ENCODE data around the gene NANS.

Gene NANS

DNA sequence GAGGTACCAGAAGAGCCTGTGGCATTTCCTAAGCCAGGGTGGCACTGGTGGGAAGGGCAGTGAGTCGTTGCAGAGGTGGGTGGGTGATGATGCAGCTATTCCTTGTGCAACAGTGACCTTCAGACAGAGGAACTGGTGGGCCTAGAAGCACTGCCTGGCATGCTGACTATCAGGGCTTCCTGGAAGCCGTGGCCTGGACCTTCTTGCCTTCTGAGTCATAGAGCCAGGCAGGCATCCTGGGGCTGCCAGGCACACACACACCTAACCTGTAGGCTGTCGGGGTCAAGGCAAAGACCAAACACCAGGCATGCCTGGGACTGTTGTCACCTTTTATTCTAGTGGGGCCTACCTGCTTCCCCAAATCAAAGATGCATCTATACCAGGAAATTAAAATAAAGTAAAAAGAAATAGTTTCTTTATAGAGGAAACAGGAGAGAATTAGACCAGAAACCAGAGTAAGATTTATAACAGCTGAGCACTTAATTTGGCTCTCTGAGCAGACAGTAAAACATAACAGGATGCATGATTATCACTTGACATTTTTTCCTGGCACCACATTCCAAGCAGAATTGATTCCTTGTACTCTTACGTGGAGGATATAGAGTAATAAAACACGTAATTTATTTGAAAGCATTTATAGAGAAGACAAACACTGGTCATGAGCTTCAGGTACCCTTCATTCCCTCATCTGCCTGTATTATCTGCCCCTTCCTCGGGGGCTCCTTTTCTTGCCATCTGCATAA lies 25.1 kb downstream of the NANS start:
- Histone ChIP-seq H3K4ac (ENCODE audit: low read depth in 1 of 2, low read length in 2 of 2) (no peak overlapping the region), H2BK5ac (ENCODE audit: low read depth, low read length, poor library complexity, severe bottlenecking) (no peak overlapping the region), H3K4me3 (ENCODE audit: insufficient read depth in 1 of 2, low read depth in 1 of 2, low read length in 2 of 2) (no peak overlapping the region), H3K9me3 (ENCODE audit: control insufficient read depth, low read length) (no peaks in the 10 kb centered on the region), H3K14ac (ENCODE audit: low read length in 2 of 2) (no peak overlapping the region), H3K27me3 (ENCODE audit: control insufficient read depth in 1 of 2, insufficient read depth in 1 of 2, low read length in 2 of 2) (no peaks in the 10 kb centered on the region), H2BK120ac (ENCODE audit: low read depth, low read length) (no peak overlapping the region), H4K8ac (ENCODE audit: low read length) (no peak overlapping the region), H2AFZ (ENCODE audit: low read depth, low read length) (no peak overlapping the region), H3K79me1 (replicated peaks; ENCODE audit: low read length, poor library complexity, severe bottlenecking) (peaks cover 2% of the 10 kb centered on the region), H3K4me1 (ENCODE audit: control insufficient read depth, insufficient read depth, low read depth, low read length) (peaks cover 11% of the 10 kb centered on the region), H3K27ac (ENCODE audit: low read length, poor library complexity, severe bottlenecking) (no peak overlapping the region), H2AK5ac (ENCODE audit: low read length, severe bottlenecking) (no peak overlapping the region), H2BK15ac (ENCODE audit: low read depth, poor library complexity, severe bottlenecking) (no peak overlapping the region), H3K36me3 (ENCODE audit: control insufficient read depth in 1 of 2, insufficient read depth in 2 of 2, low read depth in 1 of 2, low read length in 2 of 2) (peaks cover 36 to 71% of the 10 kb centered on the region in 2 experiments), H3K4me2 (ENCODE audit: low read length, poor library complexity, severe bottlenecking) (no peak overlapping the region), H3K9ac (ENCODE audit: low read length) (no peak overlapping the region), H3K23ac (ENCODE audit: low read length in 2 of 2) (no peak overlapping the region), H2BK12ac (ENCODE audit: low read length in 2 of 2) (no peak overlapping the region), H4K91ac (ENCODE audit: low read length) (no peak overlapping the region), H3K18ac (ENCODE audit: low read depth in 1 of 2, low read length in 2 of 2) (peak overlapping the region in 1 of 2 experiments; percentile 37)
- DNase-seq = peak; percentile 46
- 71% methylated on average over 4 of the region's 6 CpGs for WGBS

DNA sequence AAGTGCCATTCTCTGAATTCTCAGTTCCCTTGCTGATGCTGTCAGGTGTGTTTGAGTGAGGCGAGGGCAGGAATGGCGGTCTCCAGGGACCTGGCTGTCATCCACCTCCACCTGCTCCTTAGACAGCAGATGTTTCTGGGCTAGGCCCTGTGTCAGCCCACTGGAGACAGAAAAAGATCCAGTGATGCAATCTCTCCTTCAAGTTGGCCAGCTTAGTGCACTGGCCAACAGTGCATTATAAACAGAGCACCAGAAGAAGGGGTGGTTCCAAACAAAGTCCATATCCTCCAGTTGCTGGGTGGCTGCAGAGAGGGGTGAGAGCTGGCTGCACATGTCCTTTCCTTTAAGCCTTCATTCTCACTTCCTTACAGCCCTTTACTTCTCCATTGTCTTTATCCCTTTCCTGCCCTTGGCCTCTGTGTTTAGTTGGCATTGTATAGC lies 26.5 kb downstream of the NANS start:
- H3K9ac ChIP-seq (ENCODE audit: low read length) = no peak overlapping the region
- H3K14ac ChIP-seq (ENCODE audit: low read length in 2 of 2) = no peak overlapping the region
- H4K91ac ChIP-seq (ENCODE audit: low read length) = no peak overlapping the region
- H3K27me3 ChIP-seq (ENCODE audit: control insufficient read depth in 1 of 2, insufficient read depth in 1 of 2, low read length in 2 of 2) = peaks cover 0 to 2% of the 10 kb centered on the region in 2 experiments
- H2AFZ ChIP-seq (ENCODE audit: low read depth, low read length) = no peak overlapping the region
- no peak overlapping the region for H3K27ac ChIP-seq (ENCODE audit: low read length, poor library complexity, severe bottlenecking)
- H3K4me2 ChIP-seq (ENCODE audit: low read length, poor library complexity, severe bottlenecking) = no peak overlapping the region
- H3K9me3 ChIP-seq (ENCODE audit: control insufficient read depth, low read length) = no peaks in the 10 kb centered on the region
- H3K4me1 ChIP-seq (ENCODE audit: control insufficient read depth, insufficient read depth, low read depth, low read length) = peaks cover 20% of the 10 kb centered on the region
- peak; percentile 18 for DNase-seq
- H3K23ac ChIP-seq (ENCODE audit: low read length in 2 of 2) = no peak overlapping the region
- H3K79me1 ChIP-seq (replicated peaks; ENCODE audit: low read length, poor library complexity, severe bottlenecking) = peaks cover 2% of the 10 kb centered on the region
- H2AK5ac ChIP-seq (ENCODE audit: low read length, severe bottlenecking) = no peak overlapping the region
- no peak overlapping the region for H3K4ac ChIP-seq (ENCODE audit: low read depth in 1 of 2, low read length in 2 of 2)
- H3K18ac ChIP-seq (ENCODE audit: low read depth in 1 of 2, low read length in 2 of 2) = no peak overlapping the region
- no peak overlapping the region for H2BK5ac ChIP-seq (ENCODE audit: low read depth, low read length, poor library complexity, severe bottlenecking)
- H2BK12ac ChIP-seq (ENCODE audit: low read length in 2 of 2) = no peak overlapping the region
- H2BK120ac ChIP-seq (ENCODE audit: low read depth, low read length) = no peak overlapping the region
- H3K36me3 ChIP-seq (ENCODE audit: control insufficient read depth in 1 of 2, insufficient read depth in 2 of 2, low read depth in 1 of 2, low read length in 2 of 2) = peaks cover 35 to 63% of the 10 kb centered on the region in 2 experiments
- H3K4me3 ChIP-seq (ENCODE audit: insufficient read depth in 1 of 2, low read depth in 1 of 2, low read length in 2 of 2) = no peak overlapping the region
- no peak overlapping the region for H2BK15ac ChIP-seq (ENCODE audit: low read depth, poor library complexity, severe bottlenecking)
- 96% methylated on average over 2 of the region's 2 CpGs for WGBS
- H4K8ac ChIP-seq (ENCODE audit: low read length) = no peak overlapping the region

DNA sequence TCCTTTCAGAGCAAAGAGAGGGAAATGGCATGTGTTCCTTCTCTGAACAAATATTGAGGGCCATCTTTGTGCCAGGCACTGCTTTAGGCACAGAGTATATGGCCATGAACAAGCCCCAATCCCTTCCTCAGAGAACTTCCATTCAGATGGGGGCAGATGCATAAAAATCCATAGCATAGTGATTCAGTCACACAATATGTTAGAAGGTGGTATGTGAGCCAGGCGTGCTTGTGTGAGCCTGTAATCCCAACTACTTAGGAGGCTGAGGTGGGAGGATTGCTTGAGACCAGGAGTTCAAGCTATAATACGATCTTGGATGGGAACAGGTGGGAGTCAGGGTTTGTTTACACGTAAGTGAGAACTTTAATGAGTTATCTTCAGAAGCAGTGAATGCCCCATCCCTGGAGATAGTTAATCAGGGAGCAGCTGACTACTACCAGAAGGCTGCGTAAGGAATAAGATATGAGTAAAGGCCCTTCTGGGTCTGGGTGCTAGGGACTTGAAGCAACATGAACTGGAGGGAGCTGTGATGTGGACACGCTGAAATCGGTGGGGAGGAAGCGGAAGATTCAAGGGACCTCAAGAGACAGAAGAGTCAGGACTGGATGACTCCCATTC lies 27.1 kb downstream of the NANS start:
- no peak for DNase-seq
- Histone ChIP-seq H3K14ac (ENCODE audit: low read length in 2 of 2) (no peak overlapping the region), H3K4me2 (ENCODE audit: low read length, poor library complexity, severe bottlenecking) (no peak overlapping the region), H4K91ac (ENCODE audit: low read length) (no peak overlapping the region), H2BK5ac (ENCODE audit: low read depth, low read length, poor library complexity, severe bottlenecking) (no peak overlapping the region), H2BK120ac (ENCODE audit: low read depth, low read length) (no peak overlapping the region), H2AFZ (ENCODE audit: low read depth, low read length) (no peak overlapping the region), H3K4me3 (ENCODE audit: insufficient read depth in 1 of 2, low read depth in 1 of 2, low read length in 2 of 2) (no peak overlapping the region), H3K18ac (ENCODE audit: low read depth in 1 of 2, low read length in 2 of 2) (no peak overlapping the region), H2AK5ac (ENCODE audit: low read length, severe bottlenecking) (no peak overlapping the region), H3K27ac (ENCODE audit: low read length, poor library complexity, severe bottlenecking) (no peak overlapping the region), H3K36me3 (ENCODE audit: control insufficient read depth in 1 of 2, insufficient read depth in 2 of 2, low read depth in 1 of 2, low read length in 2 of 2) (peaks cover 33 to 59% of the 10 kb centered on the region in 2 experiments), H3K4ac (ENCODE audit: low read depth in 1 of 2, low read length in 2 of 2) (no peak overlapping the region), H2BK12ac (ENCODE audit: low read length in 2 of 2) (no peak overlapping the region), H2BK15ac (ENCODE audit: low read depth, poor library complexity, severe bottlenecking) (no peak overlapping the region), H3K27me3 (ENCODE audit: control insufficient read depth in 1 of 2, insufficient read depth in 1 of 2, low read length in 2 of 2) (peaks cover 0 to 3% of the 10 kb centered on the region in 2 experiments), H3K4me1 (ENCODE audit: control insufficient read depth, insufficient read depth, low read depth, low read length) (peaks cover 20% of the 10 kb centered on the region), H3K23ac (ENCODE audit: low read length in 2 of 2) (no peak overlapping the region), H3K9ac (ENCODE audit: low read length) (no peak overlapping the region), H3K79me1 (replicated peaks; ENCODE audit: low read length, poor library complexity, severe bottlenecking) (peaks cover 2% of the 10 kb centered on the region), H4K8ac (ENCODE audit: low read length) (no peak overlapping the region), H3K9me3 (ENCODE audit: control insufficient read depth, low read length) (no peaks in the 10 kb centered on the region)
- WGBS = 92% methylated on average over 5 of the region's 7 CpGs

DNA sequence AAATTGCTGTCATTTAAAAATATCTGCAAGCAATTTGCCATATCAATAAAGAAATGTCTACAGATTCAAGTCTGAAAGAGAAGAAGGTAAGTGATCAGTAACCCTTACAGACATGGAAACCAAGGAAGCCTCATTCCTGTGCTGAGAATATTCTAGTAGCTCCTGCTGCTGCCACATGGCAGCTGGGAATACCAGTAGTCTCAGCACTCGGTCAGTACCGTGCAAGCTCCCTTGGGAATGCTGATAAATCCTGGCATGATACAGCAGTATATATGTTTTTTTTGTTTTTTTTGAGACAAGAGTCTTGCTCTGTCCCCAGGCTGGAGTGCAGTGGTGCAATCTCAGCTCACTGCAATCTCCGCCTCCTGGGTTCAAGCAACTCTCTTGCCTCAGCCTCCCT lies 27.9 kb downstream of the NANS start:
- Histone ChIP-seq H3K9ac (ENCODE audit: low read length) (no peak overlapping the region), H3K27me3 (ENCODE audit: control insufficient read depth in 1 of 2, insufficient read depth in 1 of 2, low read length in 2 of 2) (peaks cover 0 to 3% of the 10 kb centered on the region in 2 experiments), H2AK5ac (ENCODE audit: low read length, severe bottlenecking) (no peak overlapping the region), H3K18ac (ENCODE audit: low read depth in 1 of 2, low read length in 2 of 2) (no peak overlapping the region), H3K4me1 (ENCODE audit: control insufficient read depth, insufficient read depth, low read depth, low read length) (peaks cover 20% of the 10 kb centered on the region), H3K79me1 (replicated peaks; ENCODE audit: low read length, poor library complexity, severe bottlenecking) (peaks cover 2% of the 10 kb centered on the region), H4K8ac (ENCODE audit: low read length) (no peak overlapping the region), H2BK120ac (ENCODE audit: low read depth, low read length) (no peak overlapping the region), H4K91ac (ENCODE audit: low read length) (no peak overlapping the region), H3K27ac (ENCODE audit: low read length, poor library complexity, severe bottlenecking) (no peak overlapping the region), H3K36me3 (ENCODE audit: control insufficient read depth in 1 of 2, insufficient read depth in 2 of 2, low read depth in 1 of 2, low read length in 2 of 2) (peaks cover 33 to 52% of the 10 kb centered on the region in 2 experiments), H2BK5ac (ENCODE audit: low read depth, low read length, poor library complexity, severe bottlenecking) (no peak overlapping the region), H3K9me3 (ENCODE audit: control insufficient read depth, low read length) (no peaks in the 10 kb centered on the region), H2BK15ac (ENCODE audit: low read depth, poor library complexity, severe bottlenecking) (no peak overlapping the region), H3K14ac (ENCODE audit: low read length in 2 of 2) (no peak overlapping the region), H3K4me3 (ENCODE audit: insufficient read depth in 1 of 2, low read depth in 1 of 2, low read length in 2 of 2) (no peak overlapping the region), H2AFZ (ENCODE audit: low read depth, low read length) (no peak overlapping the region), H3K4me2 (ENCODE audit: low read length, poor library complexity, severe bottlenecking) (no peak overlapping the region), H2BK12ac (ENCODE audit: low read length in 2 of 2) (no peak overlapping the region), H3K4ac (ENCODE audit: low read depth in 1 of 2, low read length in 2 of 2) (no peak overlapping the region), H3K23ac (ENCODE audit: low read length in 2 of 2) (no peak overlapping the region)
- 97% methylated on average over 3 of the region's 3 CpGs for WGBS
- no peak for DNase-seq
